GM20000 (cell line): Measurements from ENCODE around the gene WWC2.

Experiments used
- DNase-seq: peaks from one replicate; pipeline ENCODE4 v3.0.0; 2012; ENCODE audit warnings: low spot score
- CTCF ChIP-seq: IDR thresholded peaks from 2 replicates; pipeline ENCODE4 v1.5.1; 2012; ENCODE audit warnings: mild to moderate bottlenecking, control low read depth; ENCODE audit errors: extremely low read depth, missing control alignments

The WWC2 gene

GRCh38 chr4:183132081-183132480 lies 33.0 kb downstream of the WWC2 start:
- no peak for DNase-seq
- TF ChIP-seq CTCF: no peak

GRCh38 chr4:183132865-183133264 lies 33.8 kb downstream of the WWC2 start:
- no peak for TF ChIP-seq CTCF
- no peak for DNase-seq

GRCh38 chr4:183136855-183137254 lies 37.8 kb downstream of the WWC2 start:
- DNase-seq: no peak
- TF ChIP-seq CTCF: no peak

DNA sequence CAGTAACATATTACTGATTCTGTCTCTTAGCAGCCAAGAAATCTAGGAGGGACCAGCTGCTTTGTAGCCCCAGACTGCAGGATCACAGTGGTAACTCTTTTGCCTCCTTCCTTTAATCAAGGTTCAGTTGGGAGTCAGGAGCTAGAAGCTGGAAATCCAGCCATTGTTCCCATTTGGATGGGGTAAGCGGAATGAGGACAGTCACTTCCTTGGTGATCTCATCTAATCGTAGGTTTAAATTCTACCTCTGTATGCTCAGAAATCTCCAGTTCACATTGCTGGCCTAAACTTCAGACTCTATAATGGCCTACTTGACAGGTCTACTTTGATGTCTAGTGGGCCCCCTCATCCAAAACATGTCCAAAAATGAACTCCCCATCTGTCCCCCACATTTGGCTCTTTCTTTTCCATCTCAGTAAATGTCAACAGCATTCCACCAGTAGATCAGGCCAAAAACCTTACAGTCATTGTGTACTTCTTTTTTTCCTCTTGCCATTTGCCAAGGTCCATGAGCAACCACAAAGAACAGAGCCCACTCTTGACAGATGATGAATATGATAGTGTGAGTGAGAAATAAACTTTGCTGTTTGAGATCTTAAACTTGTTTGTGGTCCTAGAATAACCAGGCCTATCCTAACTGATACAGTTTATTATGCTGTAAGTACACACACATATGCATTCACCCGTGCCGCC lies 40.1 kb downstream of the WWC2 start:
- no peak for DNase-seq
- TF ChIP-seq CTCF: no peak

DNA sequence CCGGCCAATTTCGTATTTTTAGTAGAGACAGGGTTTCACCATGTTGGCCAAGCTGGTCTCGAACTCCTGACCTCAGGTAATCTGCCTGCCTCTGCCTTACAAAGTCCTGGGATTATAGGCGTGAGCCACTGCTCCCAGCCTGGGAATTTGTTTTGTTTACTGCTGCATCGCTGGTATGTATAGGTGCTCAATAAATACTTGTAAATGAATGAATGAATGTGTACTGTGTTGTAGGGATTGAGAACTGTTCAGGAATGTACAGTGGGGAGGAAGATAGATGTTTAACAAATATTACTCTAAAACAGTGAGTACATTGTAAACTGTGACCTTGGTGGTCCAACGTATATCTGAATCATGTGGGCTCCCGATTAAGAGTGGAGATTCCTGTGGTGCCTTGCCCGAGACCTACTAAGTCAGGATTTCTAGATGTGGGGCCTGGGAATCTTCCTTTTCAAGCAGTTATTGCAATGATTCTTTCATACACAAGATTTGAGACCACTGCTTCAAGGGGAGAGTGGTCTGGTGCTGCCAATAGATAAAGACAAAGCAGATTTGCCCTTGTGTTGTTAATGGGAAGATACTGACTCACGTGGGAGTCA lies 41.0 kb downstream of the WWC2 start:
- TF ChIP-seq CTCF: no peak
- DNase-seq: no peak

GRCh38 chr4:183140911-183141320 lies 41.9 kb downstream of the WWC2 start:
- TF ChIP-seq CTCF: no peak
- DNase-seq: no peak

- no peak for DNase-seq
- no peak for TF ChIP-seq CTCF
These were observed 42.9 kb downstream of the WWC2 start for GRCh38 chr4:183141997-183142396.
